ENCODE results near the gene PAIP2B.

PAIP2B gene

GRCh38 chr2:71174207-71174606 is 52.7 kb downstream of the PAIP2B start:
- Histone ChIP-seq H3K4me1 (ENCODE audit: insufficient read depth, insufficient read length) (peaks cover 5% of the 10 kb centered on the region), H3K4me3 (ENCODE audit: insufficient read length, low read depth) (no peak overlapping the region), H3K9me3 (ENCODE audit: insufficient read depth, low read length) (no peaks in the 10 kb centered on the region), H3K36me3 (ENCODE audit: insufficient read depth, insufficient read length, low read length) (no peaks in the 10 kb centered on the region), H3K27me3 (ENCODE audit: insufficient read depth, insufficient read length) (no peaks in the 10 kb centered on the region), H3K9ac (ENCODE audit: insufficient read length, low read depth) (no peak overlapping the region)
- no peak for TF ChIP-seq ZNF274 (IDR thresholded peaks at IDR 0.05; ENCODE audit: low read depth, low read length)
- TF ChIP-seq SUZ12 (IDR thresholded peaks at IDR 0.05; ENCODE audit: extremely low read depth, insufficient read depth, insufficient read length): no peak
- TF ChIP-seq YY1 (IDR thresholded peaks at IDR 0.05; ENCODE audit: insufficient read depth, insufficient read length): no peak
- DNase-seq (ENCODE audit: low read depth, low spot score): no peak

DNA sequence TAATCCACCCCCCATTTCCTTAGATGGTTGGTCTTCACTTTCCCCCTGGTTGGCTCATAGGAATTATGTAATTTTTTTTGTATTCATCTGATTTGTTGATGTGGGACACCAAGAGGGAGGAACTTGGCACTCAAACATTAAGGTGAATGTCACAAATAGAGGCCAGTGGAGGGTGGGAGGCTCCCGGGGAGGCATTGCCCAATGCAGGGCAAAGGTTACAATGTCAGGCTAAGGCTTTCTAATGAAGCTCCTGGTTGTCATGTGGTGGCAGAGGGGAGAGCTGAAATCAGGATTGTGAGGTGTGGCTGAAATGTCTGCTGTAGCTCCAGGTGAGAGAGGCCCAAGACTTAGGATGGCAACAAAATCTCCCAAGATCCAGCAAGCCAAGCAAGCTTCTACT is 53.8 kb downstream of the PAIP2B start:
- no peak overlapping the region for H3K4me3 ChIP-seq (ENCODE audit: insufficient read length, low read depth)
- no peaks in the 10 kb centered on the region for H3K27me3 ChIP-seq (ENCODE audit: insufficient read depth, insufficient read length)
- H3K4me1 ChIP-seq (ENCODE audit: insufficient read depth, insufficient read length): peaks cover 5% of the 10 kb centered on the region
- no peak for TF ChIP-seq SUZ12 (IDR thresholded peaks at IDR 0.05; ENCODE audit: extremely low read depth, insufficient read depth, insufficient read length)
- no peak for TF ChIP-seq ZNF274 (IDR thresholded peaks at IDR 0.05; ENCODE audit: low read depth, low read length)
- TF ChIP-seq YY1 (IDR thresholded peaks at IDR 0.05; ENCODE audit: insufficient read depth, insufficient read length): no peak
- no peak for DNase-seq (ENCODE audit: low read depth, low spot score)
- no peak overlapping the region for H3K9ac ChIP-seq (ENCODE audit: insufficient read length, low read depth)
- no peaks in the 10 kb centered on the region for H3K9me3 ChIP-seq (ENCODE audit: insufficient read depth, low read length)
- H3K36me3 ChIP-seq (ENCODE audit: insufficient read depth, insufficient read length, low read length): no peaks in the 10 kb centered on the region

DNA sequence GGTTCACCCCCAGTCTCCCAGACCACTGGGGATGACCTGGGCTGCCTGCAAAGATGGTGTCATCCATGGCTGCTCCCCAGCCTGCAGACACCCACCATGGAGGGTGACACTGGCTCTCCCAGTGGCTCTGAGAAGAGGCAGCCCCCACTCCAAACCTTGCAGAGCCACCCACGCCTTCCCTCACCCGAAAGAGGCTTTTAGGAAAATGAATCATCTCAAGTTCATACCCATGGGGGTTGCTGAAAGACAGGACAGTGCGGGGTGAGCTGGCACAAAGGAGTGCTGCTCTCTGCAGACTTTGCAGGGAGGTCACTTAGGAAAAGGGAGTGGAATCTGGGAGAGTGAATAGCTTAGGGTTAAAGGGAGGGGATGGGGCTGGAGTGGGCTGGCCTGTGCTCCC is 60.1 kb downstream of the PAIP2B start:
- Histone ChIP-seq H3K4me1 (ENCODE audit: insufficient read depth, insufficient read length) (no peaks in the 10 kb centered on the region), H3K4me3 (ENCODE audit: insufficient read length, low read depth) (no peak overlapping the region), H3K9ac (ENCODE audit: insufficient read length, low read depth) (no peak overlapping the region), H3K27me3 (ENCODE audit: insufficient read depth, insufficient read length) (no peaks in the 10 kb centered on the region), H3K9me3 (ENCODE audit: insufficient read depth, low read length) (no peaks in the 10 kb centered on the region), H3K36me3 (ENCODE audit: insufficient read depth, insufficient read length, low read length) (no peaks in the 10 kb centered on the region)
- TF ChIP-seq YY1 (IDR thresholded peaks at IDR 0.05; ENCODE audit: insufficient read depth, insufficient read length) (no peak), SUZ12 (IDR thresholded peaks at IDR 0.05; ENCODE audit: extremely low read depth, insufficient read depth, insufficient read length) (no peak), ZNF274 (IDR thresholded peaks at IDR 0.05; ENCODE audit: low read depth, low read length) (no peak)
- DNase-seq (ENCODE audit: low read depth, low spot score): no peak

GRCh38 chr2:71157124-71157793 is 69.6 kb downstream of the PAIP2B start:
- no peak for TF ChIP-seq SUZ12 (IDR thresholded peaks at IDR 0.05; ENCODE audit: extremely low read depth, insufficient read depth, insufficient read length)
- no peak for TF ChIP-seq ZNF274 (IDR thresholded peaks at IDR 0.05; ENCODE audit: low read depth, low read length)
- no peak for TF ChIP-seq YY1 (IDR thresholded peaks at IDR 0.05; ENCODE audit: insufficient read depth, insufficient read length)
- Histone ChIP-seq H3K36me3 (ENCODE audit: insufficient read depth, insufficient read length, low read length) (no peaks in the 10 kb centered on the region), H3K27me3 (ENCODE audit: insufficient read depth, insufficient read length) (no peaks in the 10 kb centered on the region), H3K9ac (ENCODE audit: insufficient read length, low read depth) (peak overlapping the region; percentile 32), H3K9me3 (ENCODE audit: insufficient read depth, low read length) (no peaks in the 10 kb centered on the region), H3K4me1 (ENCODE audit: insufficient read depth, insufficient read length) (peaks cover 8% of the 10 kb centered on the region), H3K4me3 (ENCODE audit: insufficient read length, low read depth) (no peak overlapping the region)
- DNase-seq (ENCODE audit: low read depth, low spot score): peak; percentile 66

DNA sequence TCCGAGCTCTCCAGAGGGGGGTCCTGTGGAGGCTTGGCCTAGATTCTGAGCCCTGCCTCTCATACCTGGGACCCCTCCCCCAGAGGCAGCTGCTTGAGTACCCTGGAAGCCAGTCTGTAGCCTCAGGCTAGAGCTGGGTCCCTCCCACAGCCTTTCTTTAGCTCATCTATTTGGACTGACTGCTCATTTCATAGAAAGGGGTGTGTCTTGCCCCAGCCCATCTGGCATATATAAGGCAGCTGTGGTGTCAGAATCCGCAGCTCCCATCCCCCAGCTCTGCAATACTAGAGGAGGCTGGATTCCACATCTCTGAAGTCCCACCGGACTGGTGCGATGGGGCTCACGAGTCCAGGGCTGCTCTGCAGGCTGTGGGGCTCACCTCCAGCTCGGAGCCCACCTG is 70.3 kb downstream of the PAIP2B start:
- peak; percentile 63 for DNase-seq (ENCODE audit: low read depth, low spot score)
- no peak for TF ChIP-seq SUZ12 (IDR thresholded peaks at IDR 0.05; ENCODE audit: extremely low read depth, insufficient read depth, insufficient read length)
- TF ChIP-seq ZNF274 (IDR thresholded peaks at IDR 0.05; ENCODE audit: low read depth, low read length): no peak
- no peak for TF ChIP-seq YY1 (IDR thresholded peaks at IDR 0.05; ENCODE audit: insufficient read depth, insufficient read length)
- Histone ChIP-seq H3K4me1 (ENCODE audit: insufficient read depth, insufficient read length) (peaks cover 8% of the 10 kb centered on the region), H3K4me3 (ENCODE audit: insufficient read length, low read depth) (no peak overlapping the region), H3K9ac (ENCODE audit: insufficient read length, low read depth) (no peak overlapping the region), H3K36me3 (ENCODE audit: insufficient read depth, insufficient read length, low read length) (no peaks in the 10 kb centered on the region), H3K9me3 (ENCODE audit: insufficient read depth, low read length) (no peaks in the 10 kb centered on the region), H3K27me3 (ENCODE audit: insufficient read depth, insufficient read length) (no peaks in the 10 kb centered on the region)

- Histone ChIP-seq H3K9me3 (ENCODE audit: insufficient read depth, low read length) (no peaks in the 10 kb centered on the region), H3K36me3 (ENCODE audit: insufficient read depth, insufficient read length, low read length) (peaks cover 2% of the 10 kb centered on the region), H3K27me3 (ENCODE audit: insufficient read depth, insufficient read length) (no peaks in the 10 kb centered on the region), H3K4me3 (ENCODE audit: insufficient read length, low read depth) (no peak overlapping the region), H3K9ac (ENCODE audit: insufficient read length, low read depth) (no peak overlapping the region), H3K4me1 (ENCODE audit: insufficient read depth, insufficient read length) (peaks cover 8% of the 10 kb centered on the region)
- DNase-seq (ENCODE audit: low read depth, low spot score): no peak
- TF ChIP-seq YY1 (IDR thresholded peaks at IDR 0.05; ENCODE audit: insufficient read depth, insufficient read length) (no peak), SUZ12 (IDR thresholded peaks at IDR 0.05; ENCODE audit: extremely low read depth, insufficient read depth, insufficient read length) (no peak), ZNF274 (IDR thresholded peaks at IDR 0.05; ENCODE audit: low read depth, low read length) (no peak)
Observed at GRCh38 chr2:71155846-71156245, 71.1 kb downstream of the PAIP2B start.

DNA sequence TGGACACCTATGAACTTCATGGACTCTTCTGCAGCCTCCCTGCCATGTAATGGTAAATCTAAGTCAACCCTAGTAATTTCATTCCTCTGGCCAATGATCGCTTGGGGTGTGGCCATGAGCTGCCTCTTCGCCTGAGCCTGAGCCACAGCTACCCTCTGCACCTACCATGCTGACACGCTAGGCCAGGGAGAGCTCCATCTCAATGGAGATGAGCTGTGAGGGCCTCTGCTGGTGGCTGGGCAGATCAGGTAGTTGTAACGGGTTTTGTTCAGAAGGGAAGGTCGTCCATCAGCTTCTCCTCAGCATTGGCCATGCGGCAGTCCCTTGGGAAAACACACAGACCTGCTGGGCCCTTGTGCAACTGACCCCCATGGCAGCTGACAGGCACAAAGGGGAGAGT is 72.1 kb downstream of the PAIP2B start:
- DNase-seq (ENCODE audit: low read depth, low spot score): no peak
- peaks cover 13% of the 10 kb centered on the region for H3K36me3 ChIP-seq (ENCODE audit: insufficient read depth, insufficient read length, low read length)
- TF ChIP-seq ZNF274 (IDR thresholded peaks at IDR 0.05; ENCODE audit: low read depth, low read length) (no peak), YY1 (IDR thresholded peaks at IDR 0.05; ENCODE audit: insufficient read depth, insufficient read length) (no peak), SUZ12 (IDR thresholded peaks at IDR 0.05; ENCODE audit: extremely low read depth, insufficient read depth, insufficient read length) (no peak)

More for the DNA sequence above, 72.1 kb downstream of the PAIP2B start:
- Histone ChIP-seq H3K9ac (ENCODE audit: insufficient read length, low read depth) (no peak overlapping the region), H3K4me1 (ENCODE audit: insufficient read depth, insufficient read length) (peaks cover 8% of the 10 kb centered on the region), H3K27me3 (ENCODE audit: insufficient read depth, insufficient read length) (no peaks in the 10 kb centered on the region), H3K4me3 (ENCODE audit: insufficient read length, low read depth) (no peak overlapping the region), H3K9me3 (ENCODE audit: insufficient read depth, low read length) (no peaks in the 10 kb centered on the region)
